IMR-90 (cell line): ENCODE data around the gene ART3. TPM values are rescaled to one million over a fixed set of nuclear protein-coding genes. Genes with fewer than 3 reads are reported as not detected.

Experiments
- ATAC-seq: fragments of 200-7000 bp; cut with Tn5 transposase; 2 replicates; pipeline ENCODE4 v1.9.1; 2020; ENCODE audit warnings: low read depth, mild to moderate bottlenecking, moderate library complexity
- BruUV-seq: library from RNA; stranded (reverse); fragments of 400-500 nt; replicated peaks from 2 replicates; lab custom pipeline; 2021; lab: Mats Ljungman, UMichigan
- CTCF ChIA-PET: fragments of 300-600 bp; formaldehyde crosslinking; extraction: SDS; loops from one replicate; lab custom pipeline; 2021; ENCODE audit warnings: antibody characterized with exemption; lab: Yijun Ruan, JAX
- POLR2A ChIA-PET: fragments of 300-600 bp; sonication (Branson Sonifier 250); formaldehyde crosslinking; loops from one replicate; lab custom pipeline; 2022; ENCODE audit warnings: antibody characterized with exemption; ENCODE audit not compliant: unreplicated experiment; lab: Charles Lee
- DNase-seq: peaks from one replicate; pipeline ENCODE4 v3.0.0; 2013
- H2AFZ ChIP-seq: replicated peaks from 2 replicates; pipeline ENCODE3; 2013; ENCODE audit warnings: low read length, mild to moderate bottlenecking; ENCODE audit not compliant: poor library complexity
- H2AK5ac ChIP-seq: 2 replicates; pipeline ENCODE4 v1.6.1; 2013; ENCODE audit warnings: low read depth, low read length, inconsistent platforms
- H2AK9ac ChIP-seq: replicated peaks from 2 replicates; pipeline ENCODE3; 2013; ENCODE audit warnings: mild to moderate bottlenecking, low read depth, low read length, moderate library complexity; ENCODE audit not compliant: poor library complexity
- H2BK120ac ChIP-seq: 2 replicates; pipeline ENCODE4 v1.6.1; 2013; ENCODE audit warnings: low read depth, low read length, inconsistent platforms
- H2BK15ac ChIP-seq: 3 replicates; pipeline ENCODE4 v1.6.1; 2013; ENCODE audit warnings: low read depth, low read length, inconsistent platforms
- H2BK20ac ChIP-seq: 2 replicates; pipeline ENCODE4 v1.6.1; 2013; ENCODE audit warnings: low read depth, mild to moderate bottlenecking, inconsistent platforms, low read length, moderate library complexity
- H2BK5ac ChIP-seq: 2 replicates; pipeline ENCODE4 v1.6.1; 2013; ENCODE audit warnings: mild to moderate bottlenecking, low read depth, low read length, inconsistent platforms; ENCODE audit not compliant: poor library complexity, severe bottlenecking
- H3K14ac ChIP-seq: replicated peaks from 2 replicates; pipeline ENCODE4 v1.6.1; 2013; ENCODE audit warnings: low read depth, low read length, inconsistent platforms
- H3K18ac ChIP-seq: 2 replicates; pipeline ENCODE4 v1.6.1; 2013; ENCODE audit warnings: low read depth, low read length, control low read depth
- H3K23ac ChIP-seq: 2 replicates; pipeline ENCODE4 v1.6.1; 2013; ENCODE audit warnings: low read depth, low read length, inconsistent platforms
- H3K27ac ChIP-seq: 2 replicates; pipeline ENCODE4 v1.5.1; 2013; ENCODE audit warnings: mild to moderate bottlenecking, control low read depth, low read length; ENCODE audit not compliant: insufficient read depth
- H3K27me3 ChIP-seq: 2 replicates; pipeline ENCODE4 v1.6.1; 2013; ENCODE audit warnings: low read length; ENCODE audit not compliant: control insufficient read depth, insufficient read depth
- H3K36me3 ChIP-seq: 2 replicates; pipeline ENCODE4 v1.6.1; 2013; ENCODE audit warnings: low read length, mixed read lengths; ENCODE audit not compliant: control insufficient read depth, insufficient read depth
- H3K4ac ChIP-seq: 2 replicates; pipeline ENCODE4 v1.6.1; 2013; ENCODE audit warnings: low read depth, low read length, inconsistent platforms
- H3K4me1 ChIP-seq: 2 replicates; pipeline ENCODE4 v1.6.1; 2013; ENCODE audit warnings: low read length, mixed read lengths; ENCODE audit not compliant: control insufficient read depth, insufficient read depth
- H3K4me2 ChIP-seq: 2 replicates; pipeline ENCODE4 v1.6.1; 2013; ENCODE audit warnings: low read depth, mild to moderate bottlenecking, control low read depth, low read length, moderate library complexity
- H3K4me3 ChIP-seq: 2 replicates; pipeline ENCODE4 v1.5.1; 2013; ENCODE audit warnings: low read depth, mild to moderate bottlenecking, control low read depth, low read length, moderate library complexity; ENCODE audit not compliant: insufficient read depth
- H3K56ac ChIP-seq: 2 replicates; pipeline ENCODE4 v1.6.1; 2013; ENCODE audit warnings: low read length, inconsistent platforms; ENCODE audit not compliant: insufficient read depth; ENCODE audit errors: extremely low read depth
- H3K79me1 ChIP-seq, 2 experiments: 2 replicates each; pipeline ENCODE4 v1.6.1; 2013; ENCODE audit warnings: low read length in 2 of 2, inconsistent platforms in 1 of 2, low read depth in 1 of 2
- H3K9ac ChIP-seq: 2 replicates; pipeline ENCODE4 v1.6.1; 2013; ENCODE audit warnings: low read depth, low read length, control low read depth
- H3K9me1 ChIP-seq: 2 replicates; pipeline ENCODE4 v1.6.1; 2013; ENCODE audit warnings: low read length, inconsistent platforms; ENCODE audit not compliant: insufficient read depth
- H3K9me3 ChIP-seq: 2 replicates; pipeline ENCODE4 v1.6.1; 2013; ENCODE audit warnings: low read length; ENCODE audit not compliant: control insufficient read depth, insufficient read depth
- H4K20me1 ChIP-seq: 2 replicates; pipeline ENCODE4 v1.6.1; 2013; ENCODE audit warnings: low read length, inconsistent platforms; ENCODE audit not compliant: insufficient read depth
- H4K5ac ChIP-seq: 2 replicates; pipeline ENCODE4 v1.6.1; 2013; ENCODE audit warnings: mild to moderate bottlenecking, low read depth, low read length, control low read depth
- H4K8ac ChIP-seq, 2 experiments: 2 replicates each; pipeline ENCODE4 v1.6.1; 2013; ENCODE audit warnings: low read depth in 2 of 2, low read length in 2 of 2, control low read depth in 1 of 2, inconsistent platforms in 1 of 2
- H4K91ac ChIP-seq: 2 replicates; pipeline ENCODE4 v1.6.1; 2013; ENCODE audit warnings: low read depth, low read length, inconsistent platforms; ENCODE audit not compliant: insufficient read depth
- BHLHE40 ChIP-seq: fragments of 150-350 bp; IDR thresholded peaks from 2 replicates; pipeline ENCODE4 v1.6.1; 2016; ENCODE audit warnings: mild to moderate bottlenecking, low read depth, low read length
- CHD1 ChIP-seq: IDR thresholded peaks from 2 replicates; pipeline ENCODE4 v1.6.1; 2012; ENCODE audit warnings: low read depth, low read length, improper control_type of control experiment
- ELK1 ChIP-seq: fragments of 150-350 bp; IDR thresholded peaks from 2 replicates; pipeline ENCODE4 v1.6.1; 2016; ENCODE audit warnings: low read depth, mild to moderate bottlenecking, low read length, moderate library complexity, borderline replicate concordance
- FOS ChIP-seq: fragments of 150-350 bp; IDR thresholded peaks from 2 replicates; pipeline ENCODE4 v1.6.1; 2016; ENCODE audit warnings: low read depth, low read length
- MAFK ChIP-seq: IDR thresholded peaks from 2 replicates; pipeline ENCODE4 v1.6.1; 2012; ENCODE audit warnings: low read depth, low read length, improper control_type of control experiment
- MAZ ChIP-seq: IDR thresholded peaks from 2 replicates; pipeline ENCODE4 v1.6.1; 2012; ENCODE audit warnings: low read depth, mild to moderate bottlenecking, low read length, improper control_type of control experiment, moderate library complexity, borderline replicate concordance
- MXI1 ChIP-seq: IDR thresholded peaks from 2 replicates; pipeline ENCODE4 v1.6.1; 2012; ENCODE audit warnings: low read depth, mild to moderate bottlenecking, low read length, moderate library complexity, borderline replicate concordance
- NFE2L2 ChIP-seq: fragments of 150-350 bp; IDR thresholded peaks from 2 replicates; pipeline ENCODE4 v1.6.1; 2016; ENCODE audit warnings: low read depth, mild to moderate bottlenecking, low read length
- POLR2A ChIP-seq: IDR thresholded peaks from 2 replicates; pipeline ENCODE4 v1.6.1; 2012; ENCODE audit warnings: mild to moderate bottlenecking, low read depth, low read length
- RAD21 ChIP-seq: IDR thresholded peaks from 2 replicates; pipeline ENCODE4 v1.6.1; 2012; ENCODE audit warnings: low read length, improper control_type of control experiment
- RCOR1 ChIP-seq: IDR thresholded peaks from 2 replicates; pipeline ENCODE4 v1.6.1; 2012; ENCODE audit warnings: mild to moderate bottlenecking, low read length, improper control_type of control experiment; ENCODE audit not compliant: insufficient replicate concordance
- SMC3 ChIP-seq: fragments of 150-350 bp; IDR thresholded peaks from 2 replicates; pipeline ENCODE4 v1.6.1; 2016; ENCODE audit warnings: low read depth, mild to moderate bottlenecking, antibody characterized with exemption, low read length, moderate library complexity
- WGBS, 2 experiments: methylation state at CpG; one replicate each; pipeline versions ENCODE4 v1.1.5 to v1.1.7; 2013; ENCODE audit warnings: missing lambda C conversion rate in 2 of 2; ENCODE audit not compliant: insufficient read length in 1 of 2; ENCODE audit errors: extremely low coverage in 2 of 2; 5-methylcytosine and 5-hydroxymethylcytosine counted together
- dilution Hi-C: fragments of 300-500 bp; cut with HindIII; formaldehyde crosslinking; loops from one replicate; pipeline ENCODE4 v1.14.3; 2018; ENCODE audit warnings: low sequenced_read_pairs; ENCODE audit not compliant: unreplicated experiment
- in situ Hi-C: fragments of 300-500 bp; cut with MboI; formaldehyde crosslinking; loops from 3 replicates; pipeline ENCODE4 v1.14.3; 2019; ENCODE audit warnings: low sequenced_read_pairs, inconsistent platforms, mixed read lengths
- intact Hi-C: fragments of 100-400 bp; cut with micrococcal nuclease; formaldehyde crosslinking; loops from 2 replicates; pipeline ENCODE4 v1.10.0; 2022
- polyA plus RNA-seq, 3 experiments: library from polyadenylated mRNA; depleted of rRNA; stranded (reverse); fragments of >200 nt; gene quantifications; 2 replicates each; pipeline ENCODE4 v1.2.3, GENCODE V29; 2012; ENCODE audit warnings: low replicate concordance in 1 of 3
- total RNA-seq: library from RNA; depleted of rRNA; stranded (reverse); fragments of >200 nt; gene quantifications from 2 replicates; pipeline ENCODE4 v1.2.3, GENCODE V29; 2012
- TF ChIP-seq, protein P1 (sequence below): fragments of 150-350 bp; IDR thresholded peaks from 2 replicates; pipeline ENCODE4 v1.6.1; 2017; ENCODE audit warnings: mild to moderate bottlenecking, antibody characterized with exemption, low read length, low read depth
- TF ChIP-seq, protein P2 (sequence below): conservative IDR thresholded peaks from 2 replicates; pipeline ENCODE4 v1.5.1; 2012; ENCODE audit warnings: mild to moderate bottlenecking, low read depth, low read length, improper control_type of control experiment

Gene ART3
- total and polyA plus RNA-seq, 2 of the 4 experiments (the other 2 are of a cell fraction): 0.15 TPM; not detected in 1

GRCh38 chr4:76127754-76128153 lies 53.2 kb downstream of the ART3 start:
- no peak overlapping the region for H3K9ac ChIP-seq
- dilution Hi-C loops (no loop called here), in situ Hi-C loops (no loop called here), intact Hi-C loops (loop anchor here (1.0 kb wide), 1 partner anchor 43 kb away; no protein-coding TSS in a partner anchor)
- ChIA-PET CTCF (no interaction called here), POLR2A (no interaction called here)
- no peak overlapping the region for H2AK9ac ChIP-seq
- no peak overlapping the region for H4K8ac ChIP-seq
- no CpG with 5 or more reads among the region's 3 CpGs for WGBS, 2 experiments
- H3K4me2 ChIP-seq: no peak overlapping the region
- H2BK20ac ChIP-seq: no peak overlapping the region
- H3K9me3 ChIP-seq: no peaks in the 10 kb centered on the region
- H3K23ac ChIP-seq: no peak overlapping the region
- no peak overlapping the region for H2BK15ac ChIP-seq
- ATAC-seq (no peak), DNase-seq (no peak)
- no peak overlapping the region for H2BK120ac ChIP-seq
- no peak overlapping the region for H3K56ac ChIP-seq
- H3K4me1 ChIP-seq: no peaks in the 10 kb centered on the region
- H3K18ac ChIP-seq: no peak overlapping the region
- peaks cover 16% of the 10 kb centered on the region for H3K36me3 ChIP-seq
- H3K27ac ChIP-seq: no peak overlapping the region
- BruUV-seq: no TSS peak
- no peak overlapping the region for H3K14ac ChIP-seq
- H2AFZ ChIP-seq: no peak overlapping the region
- H3K4me3 ChIP-seq: no peak overlapping the region
- H3K4ac ChIP-seq: no peak overlapping the region
- H4K91ac ChIP-seq: no peak overlapping the region
- no peak overlapping the region for H2AK5ac ChIP-seq
- H4K20me1 ChIP-seq: no peaks in the 10 kb centered on the region
- no peaks in the 10 kb centered on the region for H3K27me3 ChIP-seq
- TF ChIP-seq NFE2L2: no peak
- TF ChIP-seq FOS: no peak
- TF ChIP-seq CHD1: no peak
- no peak for TF ChIP-seq POLR2A
- TF ChIP-seq MXI1: no peak
- TF ChIP-seq RAD21: no peak
- TF ChIP-seq RCOR1: no peak
- TF ChIP-seq BHLHE40: no peak
- TF ChIP-seq MAFK: no peak
- TF ChIP-seq, protein P1, sequence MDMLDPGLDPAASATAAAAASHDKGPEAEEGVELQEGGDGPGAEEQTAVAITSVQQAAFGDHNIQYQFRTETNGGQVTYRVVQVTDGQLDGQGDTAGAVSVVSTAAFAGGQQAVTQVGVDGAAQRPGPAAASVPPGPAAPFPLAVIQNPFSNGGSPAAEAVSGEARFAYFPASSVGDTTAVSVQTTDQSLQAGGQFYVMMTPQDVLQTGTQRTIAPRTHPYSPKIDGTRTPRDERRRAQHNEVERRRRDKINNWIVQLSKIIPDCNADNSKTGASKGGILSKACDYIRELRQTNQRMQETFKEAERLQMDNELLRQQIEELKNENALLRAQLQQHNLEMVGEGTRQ: no peak
- TF ChIP-seq MAZ: no peak
- TF ChIP-seq, protein P2, sequence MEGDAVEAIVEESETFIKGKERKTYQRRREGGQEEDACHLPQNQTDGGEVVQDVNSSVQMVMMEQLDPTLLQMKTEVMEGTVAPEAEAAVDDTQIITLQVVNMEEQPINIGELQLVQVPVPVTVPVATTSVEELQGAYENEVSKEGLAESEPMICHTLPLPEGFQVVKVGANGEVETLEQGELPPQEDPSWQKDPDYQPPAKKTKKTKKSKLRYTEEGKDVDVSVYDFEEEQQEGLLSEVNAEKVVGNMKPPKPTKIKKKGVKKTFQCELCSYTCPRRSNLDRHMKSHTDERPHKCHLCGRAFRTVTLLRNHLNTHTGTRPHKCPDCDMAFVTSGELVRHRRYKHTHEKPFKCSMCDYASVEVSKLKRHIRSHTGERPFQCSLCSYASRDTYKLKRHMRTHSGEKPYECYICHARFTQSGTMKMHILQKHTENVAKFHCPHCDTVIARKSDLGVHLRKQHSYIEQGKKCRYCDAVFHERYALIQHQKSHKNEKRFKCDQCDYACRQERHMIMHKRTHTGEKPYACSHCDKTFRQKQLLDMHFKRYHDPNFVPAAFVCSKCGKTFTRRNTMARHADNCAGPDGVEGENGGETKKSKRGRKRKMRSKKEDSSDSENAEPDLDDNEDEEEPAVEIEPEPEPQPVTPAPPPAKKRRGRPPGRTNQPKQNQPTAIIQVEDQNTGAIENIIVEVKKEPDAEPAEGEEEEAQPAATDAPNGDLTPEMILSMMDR: no peak
- TF ChIP-seq SMC3: no peak
- TF ChIP-seq ELK1: no peak
- no peaks in the 10 kb centered on the region for H3K9me1 ChIP-seq
- H3K79me1 ChIP-seq: peaks cover 5% of the 10 kb centered on the region in 2 experiments; a peak in 3 of 4 replicates
- H2BK5ac ChIP-seq: no peak overlapping the region
- no peak overlapping the region for H4K5ac ChIP-seq
